Fibroblast of lung (primary cell): ENCODE results near the gene FTO. TPM values are rescaled to one million over a fixed set of nuclear protein-coding genes. Genes with fewer than 3 reads are reported as not detected.

Experiments used
- DNase-seq, 2 donors: peaks; one replicate each; pipeline versions ENCODE4 v3.0.0 to v3.0.0-alpha.2; 2010; ENCODE audit warnings: low read depth in 2 of 2
- H2AFZ ChIP-seq: 2 replicates; pipeline ENCODE4 v1.5.1; 2012; ENCODE audit warnings: low read length, control low read depth, inconsistent platforms
- H3K27ac ChIP-seq: 2 replicates; pipeline ENCODE4 v1.5.1; 2011; ENCODE audit warnings: low read length, control low read depth; ENCODE audit not compliant: insufficient read depth
- H3K27me3 ChIP-seq: 2 replicates; pipeline ENCODE4 v1.5.1; 2011; ENCODE audit warnings: mild to moderate bottlenecking, low read length; ENCODE audit not compliant: control insufficient read depth, insufficient read depth
- H3K36me3 ChIP-seq: 2 replicates; pipeline ENCODE4 v1.5.1; 2011; ENCODE audit warnings: low read length; ENCODE audit not compliant: control insufficient read depth, insufficient read depth
- H3K4me1 ChIP-seq: 2 replicates; pipeline ENCODE4 v1.5.1; 2011; ENCODE audit warnings: low read length; ENCODE audit not compliant: control insufficient read depth, insufficient read depth; ENCODE audit errors: extremely low read depth
- H3K4me2 ChIP-seq: 2 replicates; pipeline ENCODE4 v1.5.1; 2011; ENCODE audit warnings: low read length, control low read depth; ENCODE audit not compliant: insufficient read depth; ENCODE audit errors: extremely low read depth
- H3K4me3 ChIP-seq, 4 experiments: fragments of 200-600 bp in 1 of 4; sonication (generic) in 1 of 4; replicated peaks in 1 of 4; 2 replicates each; pipeline ENCODE4 v1.5.1; 2011 to 2016; ENCODE audit warnings: low read length in 4 of 4, low read depth in 3 of 4, mild to moderate bottlenecking in 3 of 4, control low read depth in 2 of 4, inconsistent platforms in 1 of 4, mixed read lengths in 1 of 4; ENCODE audit not compliant: insufficient read depth in 1 of 4; ENCODE audit errors: control extremely low read depth in 1 of 4
- H3K79me2 ChIP-seq: 2 replicates; pipeline ENCODE4 v1.5.1; 2012; ENCODE audit warnings: mild to moderate bottlenecking, low read length, inconsistent platforms; ENCODE audit not compliant: control insufficient read depth, insufficient read depth
- H3K9ac ChIP-seq: 2 replicates; pipeline ENCODE4 v1.5.1; 2011; ENCODE audit warnings: mild to moderate bottlenecking, low read length, control low read depth; ENCODE audit not compliant: insufficient read depth
- H3K9me3 ChIP-seq: 2 replicates; pipeline ENCODE4 v1.5.1; 2012; ENCODE audit warnings: low read depth, low read length; ENCODE audit not compliant: control insufficient read depth, insufficient read depth
- H4K20me1 ChIP-seq: 2 replicates; pipeline ENCODE4 v1.5.1; 2011; ENCODE audit warnings: low read length; ENCODE audit not compliant: control insufficient read depth, insufficient read depth; ENCODE audit errors: extremely low read depth
- CTCF ChIP-seq, 2 donors: IDR thresholded peaks in 1 of 2; conservative IDR thresholded peaks in 1 of 2; 1 replicate in 1 of 2; 2 replicates in 1 of 2; pipeline ENCODE4 v1.5.1; 2011 to 2012; ENCODE audit warnings: low read length in 2 of 2, control low read depth in 1 of 2, inconsistent platforms in 1 of 2, low read depth in 1 of 2, mild to moderate bottlenecking in 1 of 2
- EZH2 ChIP-seq: IDR thresholded peaks from 2 replicates; pipeline ENCODE4 v1.5.1; 2012; ENCODE audit warnings: low read length, control low read depth, mild to moderate bottlenecking; ENCODE audit errors: missing control alignments
- polyA plus RNA-seq, 2 donors: library from polyadenylated mRNA; depleted of rRNA in 1 of 2; stranded (reverse) in 1 of 2; unstranded in 1 of 2; fragments of >200 nt; gene quantifications; 2 replicates each; pipeline ENCODE4 v1.2.1, GENCODE V29; 2011 to 2012; ENCODE audit warnings: missing spikeins in 1 of 2
- total RNA-seq: library from RNA; depleted of rRNA; stranded (reverse); fragments of >200 nt; gene quantifications from 2 replicates; pipeline ENCODE4 v1.2.1, GENCODE V29; 2014

FTO gene
- total and polyA plus RNA-seq, 2 donors (not counting 1 experiment from before 2014, with no cell fraction given) = 61.1 to 97.6 TPM

- peaks cover 15% of the 10 kb centered on the region for H3K4me1 ChIP-seq
- no peak overlapping the region for H3K4me3 ChIP-seq
- H3K4me2 ChIP-seq = no peak overlapping the region
- DNase-seq = no peak
- no peaks in the 10 kb centered on the region for H3K36me3 ChIP-seq
- no peak overlapping the region for H3K27ac ChIP-seq
- H2AFZ ChIP-seq = no peak overlapping the region
- no peak overlapping the region for H3K9ac ChIP-seq
- no peaks in the 10 kb centered on the region for H3K9me3 ChIP-seq
- no peaks in the 10 kb centered on the region for H3K27me3 ChIP-seq
- H4K20me1 ChIP-seq = no peaks in the 10 kb centered on the region
- no peaks in the 10 kb centered on the region for H3K79me2 ChIP-seq
- TF ChIP-seq EZH2 = no peak
- TF ChIP-seq CTCF (conservative IDR thresholded peaks at IDR 0.05 in 1 of 2, IDR thresholded peaks at IDR 0.05 in 1 of 2; ENCODE audit: low read depth in 1 of 2, low read length in 2 of 2) = no peak
Observed at GRCh38 chr16:53769787-53770186, 65.8 kb downstream of the FTO start.

- H3K79me2 ChIP-seq = no peaks in the 10 kb centered on the region
Observed at GRCh38 chr16:53770641-53771040, 66.7 kb downstream of the FTO start.

More at GRCh38 chr16:53770641-53771040, 66.7 kb downstream of the FTO start:
- Histone ChIP-seq H3K4me3 (no peak overlapping the region), H4K20me1 (no peaks in the 10 kb centered on the region), H3K36me3 (no peaks in the 10 kb centered on the region), H3K9ac (no peak overlapping the region), H3K4me2 (no peak overlapping the region), H2AFZ (no peak overlapping the region), H3K4me1 (peaks cover 17% of the 10 kb centered on the region), H3K9me3 (no peaks in the 10 kb centered on the region), H3K27ac (no peak overlapping the region), H3K27me3 (no peaks in the 10 kb centered on the region)
- TF ChIP-seq EZH2 = no peak
- TF ChIP-seq CTCF (conservative IDR thresholded peaks at IDR 0.05 in 1 of 2, IDR thresholded peaks at IDR 0.05 in 1 of 2; ENCODE audit: low read depth in 1 of 2, low read length in 2 of 2) = no peak
- peak in 1 of 2 donors; percentile 64 for DNase-seq
